GM12878 (cell line): Measurements from ENCODE around the gene THRB. TPM values are rescaled to one million over a fixed set of nuclear protein-coding genes. Genes with fewer than 3 reads are reported as not detected.

Experiments
- ATAC-seq: fragments of 200-7000 bp; cut with Tn5 transposase; 3 replicates; pipeline ENCODE4 v1.9.1; 2020; ENCODE audit warnings: mild to moderate bottlenecking, moderate library complexity
- BruUV-seq: library from RNA; stranded (reverse); fragments of 400-500 nt; replicated peaks from 2 replicates; lab custom pipeline; 2021; lab: Mats Ljungman, UMichigan
- CTCF ChIA-PET: fragments of 300-600 bp; sonication (Branson Sonifier 250); formaldehyde crosslinking; extraction: SDS; loops from one replicate; lab custom pipeline; 2021; ENCODE audit warnings: inconsistent platforms; lab: Yijun Ruan, JAX
- POLR2A ChIA-PET: fragments of 350-600 bp; formaldehyde crosslinking; extraction: SDS; loops from one replicate; lab custom pipeline; 2021; ENCODE audit warnings: inconsistent platforms; lab: Charles Lee
- RAD21 ChIA-PET: fragments of 300-600 bp; sonication (Branson Sonifier 250); formaldehyde crosslinking; loops from one replicate; lab custom pipeline; 2023; ENCODE audit warnings: antibody characterized with exemption; ENCODE audit not compliant: unreplicated experiment; lab: Charles Lee
- SMC1A ChIA-PET: fragments of 300-600 bp; sonication (Branson Sonifier 250); formaldehyde crosslinking; loops from one replicate; lab custom pipeline; 2023; ENCODE audit not compliant: unreplicated experiment, uncharacterized antibody; lab: Charles Lee
- DNase-seq: peaks from one replicate; pipeline ENCODE4 v3.0.0-alpha.2; 2011; ENCODE audit warnings: low read depth, low spot score
- FAIRE-seq: peaks from 3 replicates; lab custom pipeline; 2011; peaks lifted over from hg19 to GRCh38; lab: Jason Lieb, UNC
- H2AFZ ChIP-seq: 2 replicates; pipeline ENCODE4 v1.6.0; 2011; ENCODE audit warnings: low read depth, low read length, control low read depth; ENCODE audit not compliant: control insufficient read depth
- H3K27ac ChIP-seq: 2 replicates; pipeline ENCODE4 v1.5.1; 2011; ENCODE audit warnings: control low read depth; ENCODE audit not compliant: control insufficient read depth, insufficient read depth
- H3K27me3 ChIP-seq, 2 experiments: replicated peaks in 1 of 2; 2 replicates each; pipeline versions ENCODE4 v1.6.0 to v1.6.1; 2011; ENCODE audit warnings: low read length in 1 of 2; ENCODE audit not compliant: control insufficient read depth in 2 of 2, insufficient read depth in 2 of 2
- H3K36me3 ChIP-seq, 2 experiments: 2 replicates each; pipeline ENCODE4 v1.5.1; 2011; ENCODE audit warnings: low read length in 1 of 2; ENCODE audit not compliant: control insufficient read depth in 2 of 2, insufficient read depth in 2 of 2
- H3K4me1 ChIP-seq: 2 replicates; pipeline ENCODE4 v1.6.1; 2011; ENCODE audit warnings: mild to moderate bottlenecking, low read length, moderate library complexity, mixed read lengths; ENCODE audit not compliant: control insufficient read depth, insufficient read depth
- H3K4me2 ChIP-seq: 2 replicates; pipeline ENCODE4 v1.6.0; 2011; ENCODE audit warnings: control low read depth; ENCODE audit not compliant: control insufficient read depth, insufficient read depth
- H3K4me3 ChIP-seq: fragments of 200-600 bp; sonication (generic); 2 replicates; pipeline ENCODE4 v1.5.1; 2016
- H3K79me2 ChIP-seq: 2 replicates; pipeline ENCODE4 v1.6.0; 2011; ENCODE audit warnings: low read length; ENCODE audit not compliant: control insufficient read depth, insufficient read depth
- H3K9ac ChIP-seq: 2 replicates; pipeline ENCODE4 v1.8.0; 2011; ENCODE audit warnings: low read length, control low read depth, mixed read lengths; ENCODE audit not compliant: control insufficient read depth, insufficient read depth
- H3K9me3 ChIP-seq: replicated peaks from 3 replicates; pipeline ENCODE4 v1.5.1; 2011; ENCODE audit warnings: mild to moderate bottlenecking, low read length; ENCODE audit not compliant: control insufficient read depth, insufficient read depth
- H4K20me1 ChIP-seq: 2 replicates; pipeline ENCODE4 v1.6.0; 2011; ENCODE audit not compliant: control insufficient read depth, insufficient read depth
- CBFB ChIP-seq: IDR thresholded peaks from 2 replicates; pipeline ENCODE4 v1.6.1; 2016; ENCODE audit warnings: antibody characterized with exemption, low read depth
- DPF2 ChIP-seq: fragments of 450-650 bp; IDR thresholded peaks from 2 replicates; pipeline ENCODE4 v1.6.1; 2017; ENCODE audit warnings: mild to moderate bottlenecking
- FOXK2 ChIP-seq: fragments of 450-650 bp; IDR thresholded peaks from 2 replicates; pipeline ENCODE4 v1.6.1; 2017; ENCODE audit warnings: mild to moderate bottlenecking, moderate library complexity
- NR2C2 ChIP-seq: IDR thresholded peaks from 2 replicates; pipeline ENCODE4 v1.6.1; 2011; ENCODE audit warnings: borderline replicate concordance, low read depth; ENCODE audit not compliant: control insufficient read depth, insufficient read length
- PML ChIP-seq: IDR thresholded peaks from 2 replicates; pipeline ENCODE4 v1.6.1; 2012; ENCODE audit warnings: low read length, inconsistent platforms
- RELA ChIP-seq: fragments of 450-650 bp; IDR thresholded peaks from 2 replicates; pipeline ENCODE4 v1.8.0; 2014; ENCODE audit warnings: borderline replicate concordance; ENCODE audit not compliant: partially characterized antibody
- SKIL ChIP-seq: fragments of 450-650 bp; IDR thresholded peaks from 2 replicates; pipeline ENCODE4 v1.6.1; 2017; ENCODE audit warnings: mild to moderate bottlenecking, low read depth, inconsistent platforms; ENCODE audit not compliant: poor library complexity, severe bottlenecking
- SMC3 ChIP-seq: IDR thresholded peaks from 2 replicates; pipeline ENCODE4 v1.6.1; 2011; ENCODE audit warnings: low read length, improper control_type of control experiment, borderline replicate concordance
- SRF ChIP-seq, 2 experiments: IDR thresholded peaks; 2 replicates each; pipeline ENCODE4 v1.6.1; 2011; ENCODE audit warnings: low read depth in 2 of 2, low read length in 2 of 2, mild to moderate bottlenecking in 1 of 2, moderate library complexity in 1 of 2
- STAT3 ChIP-seq: IDR thresholded peaks from 2 replicates; pipeline ENCODE4 v1.6.1; 2011; ENCODE audit warnings: low read depth, low read length, improper control_type of control experiment
- SUZ12 ChIP-seq: fragments of 200-600 bp; sonication (generic); IDR thresholded peaks from one replicate; pipeline ENCODE4 v1.6.1; 2018; ENCODE audit warnings: antibody characterized with exemption, mild to moderate bottlenecking; ENCODE audit not compliant: unreplicated experiment
- TCF7 ChIP-seq: IDR thresholded peaks from 2 replicates; pipeline ENCODE4 v1.6.1; 2014; ENCODE audit warnings: antibody characterized with exemption, borderline replicate concordance
- ZBTB40 ChIP-seq: fragments of 450-650 bp; IDR thresholded peaks from 2 replicates; pipeline ENCODE4 v1.6.1; 2016; ENCODE audit warnings: mild to moderate bottlenecking, moderate library complexity, borderline replicate concordance
- WGBS: methylation state at CpG from one replicate; pipeline ENCODE4 v1.1.6; 2016; ENCODE audit warnings: low lambda C conversion rate; ENCODE audit not compliant: insufficient replicate concordance, insufficient coverage; ENCODE audit errors: missing lambda C conversion rate; 5-methylcytosine and 5-hydroxymethylcytosine counted together
- in situ Hi-C: fragments of 300-500 bp; cut with MboI; formaldehyde crosslinking; loops from 9 replicates; pipeline ENCODE4 v1.14.3; 2018; ENCODE audit warnings: mixed read lengths
- intact Hi-C: fragments of 100-400 bp; cut with micrococcal nuclease; formaldehyde crosslinking; loops from one replicate; pipeline ENCODE4 v1.14.2; 2022; ENCODE audit not compliant: unreplicated experiment
- polyA plus RNA-seq, 11 experiments: library from polyadenylated mRNA; depleted of rRNA in 4 of 11; unstranded in 6 of 11; stranded (reverse) in 5 of 11; fragments of >200 nt; fragmentation: Nextera tagmentation in 4 of 11; fragmentation: Illumina TruSeq in 1 of 11; extraction: Ambion mirVana in 4 of 11; extraction: Trizol in 1 of 11; gene quantifications; 1 replicate in 1 of 11; 2 replicates in 10 of 11; pipeline versions ENCODE4 v1.2.1 to v1.2.3, GENCODE V29; 2011 to 2016; ENCODE audit warnings: inconsistent platforms in 2 of 11, missing spikeins in 2 of 11, low read depth in 1 of 11
- total RNA-seq, 4 experiments: library from RNA; depleted of rRNA in 3 of 4; stranded (reverse); fragments of >200 nt in 3 of 4; fragmentation: Illumina TruSeq in 1 of 4; extraction: Trizol in 1 of 4; gene quantifications; 2 replicates each; pipeline versions ENCODE4 v1.2.1 to v1.2.3, GENCODE V29; 2013 to 2021
- TF ChIP-seq, protein P1 (sequence below): fragments of 450-650 bp; formaldehyde crosslinking; IDR thresholded peaks from 2 replicates; pipeline ENCODE4 v1.4.0; 2020; ENCODE audit warnings: mild to moderate bottlenecking, moderate library complexity

Gene THRB
- total and polyA plus RNA-seq, 10 of the 15 experiments (the other 5 are each of a cell fraction or from before 2014, with no cell fraction given), result 0.05 TPM; not detected in 9

- no peak for TF ChIP-seq ZBTB40
- no peak for TF ChIP-seq SRF (IDR thresholded peaks at IDR 0.05; ENCODE audit: low read depth in 2 of 2, low read length in 2 of 2)
- TF ChIP-seq NR2C2, result no peak
- TF ChIP-seq, all 136 proteins: peak for 0
These were observed 126.0 kb downstream of the THRB start (continued) for GRCh38 chr3:24368605-24369004.

DNA sequence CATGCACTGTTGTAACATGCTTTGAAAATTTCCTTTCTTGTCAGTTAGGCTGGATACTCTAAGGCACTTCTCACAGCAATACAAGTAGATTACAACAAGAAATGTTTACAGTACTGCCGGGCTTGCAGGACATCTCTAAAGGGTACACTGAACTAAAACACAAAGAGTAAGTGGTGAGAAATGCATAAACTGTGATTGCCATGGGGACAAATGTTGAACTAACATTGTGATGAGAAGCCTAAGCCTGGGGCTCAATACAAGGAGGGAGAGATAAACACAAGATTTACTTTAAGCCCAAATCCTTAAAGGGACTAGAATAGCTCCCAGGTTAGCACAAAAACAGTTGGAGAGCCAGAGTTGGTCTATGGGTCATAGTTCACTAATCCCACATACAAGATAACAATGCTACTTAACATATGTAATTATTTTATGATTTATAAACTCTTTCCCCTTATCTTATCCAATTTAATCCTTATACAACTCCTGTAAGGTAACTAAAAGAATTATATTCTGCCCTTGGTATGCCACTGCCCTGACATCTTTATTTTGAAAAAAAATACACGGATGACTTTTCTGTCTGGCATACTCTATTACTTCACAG lies 126.9 kb downstream of the THRB start:
- ChIA-PET RAD21 (no interaction called here), CTCF (no interaction called here), POLR2A (no interaction called here), SMC1A (no interaction called here)
- in situ Hi-C loops, result no loop called here
- Histone ChIP-seq H2AFZ (no peak overlapping the region), H3K27me3 (no peaks in the 10 kb centered on the region), H3K36me3 (no peaks in the 10 kb centered on the region), H3K79me2 (no peaks in the 10 kb centered on the region), H3K9ac (no peak overlapping the region), H3K9me3 (no peaks in the 10 kb centered on the region), H3K27ac (no peak overlapping the region), H3K4me3 (no peak overlapping the region), H3K4me1 (no peaks in the 10 kb centered on the region), H3K4me2 (no peak overlapping the region), H4K20me1 (no peaks in the 10 kb centered on the region)
- FAIRE-seq (no peak), ATAC-seq (no peak), DNase-seq (no peak)
- no TSS peak for BruUV-seq
- 38% methylated on average over 2 of the region's 2 CpGs for WGBS
- intact Hi-C loops, result no loop called here
- no peak for TF ChIP-seq STAT3
- no peak for TF ChIP-seq TCF7
- TF ChIP-seq FOXK2, result no peak
- no peak for TF ChIP-seq SUZ12
- TF ChIP-seq DPF2, result no peak
- no peak for TF ChIP-seq RELA
- TF ChIP-seq, protein P1, sequence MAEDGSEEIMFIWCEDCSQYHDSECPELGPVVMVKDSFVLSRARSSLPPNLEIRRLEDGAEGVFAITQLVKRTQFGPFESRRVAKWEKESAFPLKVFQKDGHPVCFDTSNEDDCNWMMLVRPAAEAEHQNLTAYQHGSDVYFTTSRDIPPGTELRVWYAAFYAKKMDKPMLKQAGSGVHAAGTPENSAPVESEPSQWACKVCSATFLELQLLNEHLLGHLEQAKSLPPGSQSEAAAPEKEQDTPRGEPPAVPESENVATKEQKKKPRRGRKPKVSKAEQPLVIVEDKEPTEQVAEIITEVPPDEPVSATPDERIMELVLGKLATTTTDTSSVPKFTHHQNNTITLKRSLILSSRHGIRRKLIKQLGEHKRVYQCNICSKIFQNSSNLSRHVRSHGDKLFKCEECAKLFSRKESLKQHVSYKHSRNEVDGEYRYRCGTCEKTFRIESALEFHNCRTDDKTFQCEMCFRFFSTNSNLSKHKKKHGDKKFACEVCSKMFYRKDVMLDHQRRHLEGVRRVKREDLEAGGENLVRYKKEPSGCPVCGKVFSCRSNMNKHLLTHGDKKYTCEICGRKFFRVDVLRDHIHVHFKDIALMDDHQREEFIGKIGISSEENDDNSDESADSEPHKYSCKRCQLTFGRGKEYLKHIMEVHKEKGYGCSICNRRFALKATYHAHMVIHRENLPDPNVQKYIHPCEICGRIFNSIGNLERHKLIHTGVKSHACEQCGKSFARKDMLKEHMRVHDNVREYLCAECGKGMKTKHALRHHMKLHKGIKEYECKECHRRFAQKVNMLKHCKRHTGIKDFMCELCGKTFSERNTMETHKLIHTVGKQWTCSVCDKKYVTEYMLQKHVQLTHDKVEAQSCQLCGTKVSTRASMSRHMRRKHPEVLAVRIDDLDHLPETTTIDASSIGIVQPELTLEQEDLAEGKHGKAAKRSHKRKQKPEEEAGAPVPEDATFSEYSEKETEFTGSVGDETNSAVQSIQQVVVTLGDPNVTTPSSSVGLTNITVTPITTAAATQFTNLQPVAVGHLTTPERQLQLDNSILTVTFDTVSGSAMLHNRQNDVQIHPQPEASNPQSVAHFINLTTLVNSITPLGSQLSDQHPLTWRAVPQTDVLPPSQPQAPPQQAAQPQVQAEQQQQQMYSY, result no peak
- no peak for TF ChIP-seq CBFB
- TF ChIP-seq SMC3, result no peak
- TF ChIP-seq SKIL, result no peak
- TF ChIP-seq PML, result no peak
